HG03342 (cell line): ENCODE data around the gene MED29.

Experiments used
- ATAC-seq: cut with Tn5 transposase; IDR thresholded peaks from one replicate; pipeline ENCODE4 v1.9.1; 2021; ENCODE audit warnings: mild to moderate bottlenecking, moderate library complexity; ENCODE audit not compliant: unreplicated experiment

The MED29 gene

GRCh38 chr19:39426170-39426569, 35.0 kb downstream of the MED29 start:
- ATAC-seq = no peak

- ATAC-seq = no peak
Measured at GRCh38 chr19:39427707-39428106, 36.5 kb downstream of the MED29 start.

GRCh38 chr19:39428283-39429112, 37.3 kb downstream of the MED29 start:
- ATAC-seq = no peak

- ATAC-seq = no peak
Measured at GRCh38 chr19:39430675-39431593, 39.8 kb downstream of the MED29 start.

- no peak for ATAC-seq
Measured at GRCh38 chr19:39432677-39433025, 41.5 kb downstream of the MED29 start.

GRCh38 chr19:39433480-39434079, 42.4 kb downstream of the MED29 start:
- no peak for ATAC-seq

GRCh38 chr19:39434123-39435076, 43.2 kb downstream of the MED29 start:
- no peak for ATAC-seq

- ATAC-seq = peak; percentile 69
Measured at GRCh38 chr19:39435499-39436349, 44.5 kb downstream of the MED29 start, which contains the start of gene RPS16. Gene RPS16, minus strand, starts transcription at chr19:39435949. Its CDS starts 54 bp downstream, at chr19:39435895.

- no peak for ATAC-seq
Measured at GRCh38 chr19:39436350-39436716, 45.2 kb downstream of the MED29 start.

- ATAC-seq = no peak
Measured at GRCh38 chr19:39438270-39438934, 47.2 kb downstream of the MED29 start.

- no peak for ATAC-seq
Measured at GRCh38 chr19:39444598-39445195, 53.5 kb downstream of the MED29 start.

GRCh38 chr19:39445196-39446111, 54.3 kb downstream of the MED29 start, which contains the start of gene SUPT5H:
Gene SUPT5H, plus strand, starts transcription at chr19:39445582. Its CDS starts 309 bp downstream, at chr19:39445891.
- ATAC-seq = peak; percentile 83

GRCh38 chr19:39446365-39447084, 55.3 kb downstream of the MED29 start:
- ATAC-seq = no peak

- ATAC-seq = no peak
Measured at GRCh38 chr19:39448271-39448670, 57.1 kb downstream of the MED29 start.

- no peak for ATAC-seq
Measured at GRCh38 chr19:39449116-39449797, 58.1 kb downstream of the MED29 start.
